Sigmoid colon (tissue), 4 donors: ENCODE results near the gene JAKMIP2.

ENCODE experiments used
- POLR2A ChIP-seq, 2 donors: fragments of 450-650 bp; IDR thresholded peaks; one replicate each; pipeline ENCODE4 v1.6.1; 2016; ENCODE audit warnings: antibody characterized with exemption in 2 of 2, mild to moderate bottlenecking in 2 of 2, moderate library complexity in 2 of 2
- POLR2AphosphoS5 ChIP-seq, 4 donors: sonication (generic); formaldehyde crosslinking; IDR thresholded peaks; one replicate each; pipeline ENCODE4 v1.6.1; 2017; ENCODE audit warnings: antibody characterized with exemption in 4 of 4
- TF ChIP-seq, protein P1 (sequence below), 4 experiments: fragments of 450-650 bp in 3 of 4; fragments of 200-600 bp in 1 of 4; IDR thresholded peaks; one replicate each; pipeline ENCODE4 v1.5.1; 2016 to 2019; ENCODE audit warnings: antibody characterized with exemption in 4 of 4, mild to moderate bottlenecking in 3 of 4, moderate library complexity in 2 of 4

DNA sequence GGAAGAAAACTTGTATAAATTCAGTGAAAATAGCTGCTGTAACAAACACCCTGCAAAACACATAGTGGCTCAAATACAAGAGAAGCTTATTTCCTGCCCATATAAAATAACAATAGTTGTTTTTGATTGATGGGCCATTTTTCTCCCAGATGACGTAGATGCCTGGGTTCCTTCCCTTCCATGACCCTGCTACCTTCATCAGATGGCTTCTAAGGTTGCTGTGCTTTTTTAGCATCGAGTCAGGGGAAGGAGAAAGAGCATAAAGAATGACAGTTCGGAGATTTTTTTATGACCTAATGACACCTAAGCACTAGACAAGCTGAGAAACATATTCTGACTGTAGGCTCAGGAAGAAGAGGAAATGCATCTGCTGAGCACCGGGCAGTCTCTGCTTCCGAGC, 238.0 kb downstream of the JAKMIP2 start:
- TF ChIP-seq, protein P1, sequence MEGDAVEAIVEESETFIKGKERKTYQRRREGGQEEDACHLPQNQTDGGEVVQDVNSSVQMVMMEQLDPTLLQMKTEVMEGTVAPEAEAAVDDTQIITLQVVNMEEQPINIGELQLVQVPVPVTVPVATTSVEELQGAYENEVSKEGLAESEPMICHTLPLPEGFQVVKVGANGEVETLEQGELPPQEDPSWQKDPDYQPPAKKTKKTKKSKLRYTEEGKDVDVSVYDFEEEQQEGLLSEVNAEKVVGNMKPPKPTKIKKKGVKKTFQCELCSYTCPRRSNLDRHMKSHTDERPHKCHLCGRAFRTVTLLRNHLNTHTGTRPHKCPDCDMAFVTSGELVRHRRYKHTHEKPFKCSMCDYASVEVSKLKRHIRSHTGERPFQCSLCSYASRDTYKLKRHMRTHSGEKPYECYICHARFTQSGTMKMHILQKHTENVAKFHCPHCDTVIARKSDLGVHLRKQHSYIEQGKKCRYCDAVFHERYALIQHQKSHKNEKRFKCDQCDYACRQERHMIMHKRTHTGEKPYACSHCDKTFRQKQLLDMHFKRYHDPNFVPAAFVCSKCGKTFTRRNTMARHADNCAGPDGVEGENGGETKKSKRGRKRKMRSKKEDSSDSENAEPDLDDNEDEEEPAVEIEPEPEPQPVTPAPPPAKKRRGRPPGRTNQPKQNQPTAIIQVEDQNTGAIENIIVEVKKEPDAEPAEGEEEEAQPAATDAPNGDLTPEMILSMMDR (IDR thresholded peaks at IDR 0.05), result no peak
- TF ChIP-seq POLR2A (IDR thresholded peaks at IDR 0.05), result no peak
- no peak for TF ChIP-seq POLR2AphosphoS5 (IDR thresholded peaks at IDR 0.05)
